NB4 (cell line): ENCODE data around the gene ZNF326.

Source experiments
- CTCF ChIP-seq: IDR thresholded peaks from one replicate; pipeline ENCODE4 v1.5.1; 2012; ENCODE audit warnings: low read depth, low read length
- MAX ChIP-seq: IDR thresholded peaks from 2 replicates; pipeline ENCODE4 v1.6.1; 2011; ENCODE audit warnings: low read depth, low read length
- POLR2A ChIP-seq: IDR thresholded peaks from 2 replicates; pipeline ENCODE4 v1.6.1; 2011; ENCODE audit warnings: mild to moderate bottlenecking; ENCODE audit not compliant: insufficient read length; ENCODE audit errors: extremely low read depth

DNA sequence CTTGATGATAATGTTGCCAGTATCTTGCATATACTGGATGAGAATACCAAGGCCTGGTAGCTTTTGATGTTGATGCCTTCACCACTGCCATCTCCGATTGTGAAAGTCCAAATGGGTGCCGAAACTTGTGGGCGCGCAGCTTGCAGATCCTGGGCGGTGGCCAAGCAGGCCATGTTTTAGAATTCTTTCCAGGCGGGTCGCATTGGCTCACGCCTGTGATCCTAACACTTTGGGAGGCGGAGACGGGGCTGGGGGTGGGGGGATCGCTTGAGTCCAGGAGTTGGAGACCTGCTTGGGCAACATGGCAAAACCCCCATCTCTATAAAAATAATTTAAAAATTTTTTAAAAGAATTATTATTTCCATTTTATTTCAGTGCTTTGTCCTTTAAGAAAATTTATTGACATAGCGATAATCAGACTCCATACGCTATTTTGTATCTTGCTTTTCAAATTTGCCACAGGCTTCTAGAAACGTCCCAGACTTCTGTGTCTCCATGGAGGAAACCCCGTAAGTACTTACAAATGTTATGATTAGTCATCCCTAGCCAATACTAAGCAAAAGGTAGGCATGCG lies 592 bp upstream of the ZNF326 start:
- no peak for TF ChIP-seq CTCF
- no peak for TF ChIP-seq MAX
- no peak for TF ChIP-seq POLR2A
